HepG2 (cell line): ENCODE data around the gene TRIM9. TPM values are rescaled to one million over a fixed set of nuclear protein-coding genes. Genes with fewer than 3 reads are reported as not detected.

Experiments used
- ATAC-seq: fragments of 200-7000 bp; cut with Tn5 transposase; 3 replicates; pipeline ENCODE4 v1.9.1; 2020; ENCODE audit warnings: mild to moderate bottlenecking, moderate library complexity
- BruUV-seq: library from RNA; stranded (reverse); fragments of 400-500 nt; replicated peaks from 2 replicates; lab custom pipeline; 2021; lab: Mats Ljungman, UMichigan
- CTCF ChIA-PET: fragments of 300-600 bp; formaldehyde crosslinking; extraction: SDS; loops from one replicate; lab custom pipeline; 2021; ENCODE audit warnings: low total read pairs, inconsistent platforms, low intra/inter-chr PET ratio; lab: Yijun Ruan, JAX
- POLR2A ChIA-PET: fragments of 350-600 bp; sonication (Branson Sonifier 250); formaldehyde crosslinking; loops from one replicate; lab custom pipeline; 2020; ENCODE audit warnings: antibody characterized with exemption, inconsistent platforms; lab: Yijun Ruan, JAX
- DNase-seq: peaks from one replicate; pipeline ENCODE4 v3.0.0-alpha.2; 2015; ENCODE audit warnings: low spot score
- FAIRE-seq: peaks from 3 replicates; lab custom pipeline; 2011; peaks lifted over from hg19 to GRCh38; lab: Jason Lieb, UNC
- H2AFZ ChIP-seq: one replicate; pipeline ENCODE4 v1.6.1; 2011; ENCODE audit warnings: low read length, inconsistent platforms
- H3K27ac ChIP-seq: fragments of 300-600 bp; 3 replicates; pipeline ENCODE4 v1.8.0; 2011; ENCODE audit warnings: mixed run types, mild to moderate bottlenecking, mixed read lengths, low read length, inconsistent platforms; ENCODE audit not compliant: insufficient read depth; ENCODE audit errors: extremely low read length
- H3K27me3 ChIP-seq, 2 experiments: fragments of 200-600 bp in 1 of 2; 2 replicates in 1 of 2; 3 replicates in 1 of 2; pipeline versions ENCODE4 v1.6.0 to v1.8.0; 2011; ENCODE audit warnings: low read length in 2 of 2, mild to moderate bottlenecking in 2 of 2, moderate library complexity in 2 of 2, inconsistent platforms in 1 of 2; ENCODE audit not compliant: insufficient read depth in 2 of 2, control insufficient read depth in 1 of 2
- H3K36me3 ChIP-seq, 2 experiments: fragments of 200-600 bp in 1 of 2; replicated peaks in 1 of 2; 2 replicates in 1 of 2; 3 replicates in 1 of 2; pipeline versions ENCODE4 v1.5.1 to v1.8.0; 2011; ENCODE audit warnings: low read length in 2 of 2, inconsistent platforms in 1 of 2; ENCODE audit not compliant: insufficient read depth in 2 of 2, control insufficient read depth in 1 of 2
- H3K4me1 ChIP-seq: 2 replicates; pipeline ENCODE4 v1.5.1; 2012; ENCODE audit warnings: low read length, inconsistent platforms; ENCODE audit not compliant: insufficient read depth
- H3K4me2 ChIP-seq: 2 replicates; pipeline ENCODE4 v1.6.0; 2011; ENCODE audit warnings: low read depth, low read length, inconsistent platforms
- H3K4me3 ChIP-seq, 3 experiments: fragments of 200-600 bp in 1 of 3; sonication (generic), shearing (Covaris generic) in 1 of 3; replicated peaks in 1 of 3; 2 replicates each; pipeline ENCODE4 v1.5.1; 2011 to 2016; ENCODE audit warnings: low read length in 3 of 3, inconsistent platforms in 2 of 3, low read depth in 2 of 3, mild to moderate bottlenecking in 2 of 3, control low read depth in 1 of 3, mixed read lengths in 1 of 3; ENCODE audit not compliant: insufficient read depth in 1 of 3
- H3K79me2 ChIP-seq: one replicate; pipeline ENCODE4 v1.6.1; 2011; ENCODE audit warnings: low read length, inconsistent platforms; ENCODE audit not compliant: insufficient read depth
- H3K9ac ChIP-seq: 2 replicates; pipeline ENCODE4 v1.6.0; 2011; ENCODE audit warnings: mild to moderate bottlenecking, low read depth, low read length, inconsistent platforms; ENCODE audit not compliant: insufficient read depth
- H3K9me3 ChIP-seq: 2 replicates; pipeline ENCODE4 v1.5.1; 2012; ENCODE audit warnings: mild to moderate bottlenecking, low read length
- H4K20me1 ChIP-seq: 2 replicates; pipeline ENCODE4 v1.6.0; 2011; ENCODE audit warnings: inconsistent platforms, mild to moderate bottlenecking, low read length, moderate library complexity; ENCODE audit not compliant: insufficient read depth
- HMG20B ChIP-seq: conservative IDR thresholded peaks from 2 replicates; pipeline ENCODE4 v1.6.1; 2016; ENCODE audit warnings: missing genetic modification reagents, missing compliant biosample characterization
- MAF1 ChIP-seq: sonication (generic); formaldehyde crosslinking; IDR thresholded peaks from 2 replicates; pipeline ENCODE4 v1.5.0; 2020; ENCODE audit warnings: missing genetic modification reagents, borderline replicate concordance
- YEATS2 ChIP-seq: sonication (generic); formaldehyde crosslinking; IDR thresholded peaks from 2 replicates; pipeline ENCODE4 v1.4.0; 2020; ENCODE audit warnings: missing genetic modification reagents, borderline replicate concordance
- ZNF83 ChIP-seq: sonication (generic); formaldehyde crosslinking; IDR thresholded peaks from 2 replicates; pipeline ENCODE4 v1.4.0; 2020; ENCODE audit warnings: missing genetic modification reagents, mild to moderate bottlenecking, borderline replicate concordance
- WGBS: methylation state at CpG from one replicate; pipeline ENCODE4 v1.1.6; 2017; ENCODE audit warnings: low lambda C conversion rate; 5-methylcytosine and 5-hydroxymethylcytosine counted together
- in situ Hi-C: cut with HindIII; loops from 2 replicates; pipeline ENCODE4 v1.10.0; 2017; ENCODE audit warnings: low pct_unique_long_range_greater_than_20kb; ENCODE audit not compliant: extremely low pct_ligation_motif_present
- intact Hi-C: fragments of 100-400 bp; cut with micrococcal nuclease; formaldehyde crosslinking; loops from one replicate; pipeline ENCODE4 v1.10.0; 2022; ENCODE audit not compliant: unreplicated experiment
- polyA plus RNA-seq, 8 experiments: library from polyadenylated mRNA; depleted of rRNA in 3 of 8; stranded (reverse) in 7 of 8; unstranded in 1 of 8; fragments of >200 nt; fragmentation: Illumina TruSeq in 4 of 8; extraction: Trizol in 4 of 8; gene quantifications; 2 replicates each; pipeline versions ENCODE4 v1.2.1 to v1.2.3, GENCODE V29; 2011 to 2016; ENCODE audit warnings: low read depth in 4 of 8, missing spikeins in 1 of 8, mixed read lengths in 1 of 8; ENCODE audit not compliant: insufficient read depth in 1 of 8
- total RNA-seq, 5 experiments: library from RNA; depleted of rRNA; stranded (reverse); fragments of >200 nt; fragmentation: Illumina TruSeq; extraction: Trizol; gene quantifications; 2 replicates each; pipeline ENCODE4 v1.2.3, GENCODE V29; 2016; ENCODE audit warnings: low read depth in 1 of 5
- TF ChIP-seq, protein P1 (sequence below): sonication (generic); formaldehyde crosslinking; conservative IDR thresholded peaks from 2 replicates; pipeline ENCODE4 v1.8.1; 2023; ENCODE audit warnings: missing genetic modification reagents
- TF ChIP-seq, protein P2 (sequence below): sonication (generic); formaldehyde crosslinking; conservative IDR thresholded peaks from 2 replicates; pipeline ENCODE4 v1.4.0; 2020; ENCODE audit warnings: missing genetic modification reagents

TRIM9 gene
- total and polyA plus RNA-seq, 2 of the 13 experiments (the other 11 are each of a cell fraction or from before 2014, with no cell fraction given), result 0.04 to 0.07 TPM

DNA sequence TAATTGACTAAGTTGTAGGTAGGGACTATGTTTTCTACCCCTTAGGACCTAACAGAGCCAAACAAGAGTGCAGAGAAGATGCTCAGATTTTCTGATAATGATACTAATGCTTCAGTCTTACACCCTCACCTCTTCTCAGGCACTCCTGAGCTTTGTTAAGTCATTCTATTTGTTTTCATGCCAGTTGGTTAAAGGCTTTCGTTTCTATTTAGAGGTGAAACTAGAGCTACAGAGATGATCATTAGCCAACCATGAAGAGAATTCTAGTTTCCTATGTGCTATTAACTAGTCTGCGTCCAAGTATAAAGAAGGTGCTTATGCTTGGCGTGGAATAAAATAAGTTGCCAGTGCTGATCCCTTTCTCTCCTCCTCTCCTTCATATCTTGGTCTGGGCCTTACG, 116.0 kb downstream of the TRIM9 start:
- no peak for DNase-seq
- CTCF ChIA-PET, result no interaction called here
- intact Hi-C loops (no loop called here), in situ Hi-C loops (no loop called here)
- Histone ChIP-seq H2AFZ (no peak overlapping the region), H3K36me3 (no peaks in the 10 kb centered on the region), H3K79me2 (no peaks in the 10 kb centered on the region), H3K9ac (no peak overlapping the region), H3K4me1 (0 out of 2 replicates have a peak, but pooled peaks cover 6% of the 10 kb centered on the region), H3K27ac (no peak overlapping the region), H4K20me1 (no peaks in the 10 kb centered on the region), H3K9me3 (no peaks in the 10 kb centered on the region), H3K4me2 (no peak overlapping the region), H3K27me3 (peaks cover 3 to 23% of the 10 kb centered on the region in 2 experiments; a peak in 3 of 5 replicates), H3K4me3 (no peak overlapping the region)
- TF ChIP-seq YEATS2 (CRISPR knock-in tag) (no peak), HMG20B (no peak), ZNF83 (no peak), MAF1 (no peak)
- TF ChIP-seq, protein P1, sequence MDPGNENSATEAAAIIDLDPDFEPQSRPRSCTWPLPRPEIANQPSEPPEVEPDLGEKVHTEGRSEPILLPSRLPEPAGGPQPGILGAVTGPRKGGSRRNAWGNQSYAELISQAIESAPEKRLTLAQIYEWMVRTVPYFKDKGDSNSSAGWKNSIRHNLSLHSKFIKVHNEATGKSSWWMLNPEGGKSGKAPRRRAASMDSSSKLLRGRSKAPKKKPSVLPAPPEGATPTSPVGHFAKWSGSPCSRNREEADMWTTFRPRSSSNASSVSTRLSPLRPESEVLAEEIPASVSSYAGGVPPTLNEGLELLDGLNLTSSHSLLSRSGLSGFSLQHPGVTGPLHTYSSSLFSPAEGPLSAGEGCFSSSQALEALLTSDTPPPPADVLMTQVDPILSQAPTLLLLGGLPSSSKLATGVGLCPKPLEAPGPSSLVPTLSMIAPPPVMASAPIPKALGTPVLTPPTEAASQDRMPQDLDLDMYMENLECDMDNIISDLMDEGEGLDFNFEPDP (CRISPR knock-in tag), result no peak
- TF ChIP-seq, protein P2, sequence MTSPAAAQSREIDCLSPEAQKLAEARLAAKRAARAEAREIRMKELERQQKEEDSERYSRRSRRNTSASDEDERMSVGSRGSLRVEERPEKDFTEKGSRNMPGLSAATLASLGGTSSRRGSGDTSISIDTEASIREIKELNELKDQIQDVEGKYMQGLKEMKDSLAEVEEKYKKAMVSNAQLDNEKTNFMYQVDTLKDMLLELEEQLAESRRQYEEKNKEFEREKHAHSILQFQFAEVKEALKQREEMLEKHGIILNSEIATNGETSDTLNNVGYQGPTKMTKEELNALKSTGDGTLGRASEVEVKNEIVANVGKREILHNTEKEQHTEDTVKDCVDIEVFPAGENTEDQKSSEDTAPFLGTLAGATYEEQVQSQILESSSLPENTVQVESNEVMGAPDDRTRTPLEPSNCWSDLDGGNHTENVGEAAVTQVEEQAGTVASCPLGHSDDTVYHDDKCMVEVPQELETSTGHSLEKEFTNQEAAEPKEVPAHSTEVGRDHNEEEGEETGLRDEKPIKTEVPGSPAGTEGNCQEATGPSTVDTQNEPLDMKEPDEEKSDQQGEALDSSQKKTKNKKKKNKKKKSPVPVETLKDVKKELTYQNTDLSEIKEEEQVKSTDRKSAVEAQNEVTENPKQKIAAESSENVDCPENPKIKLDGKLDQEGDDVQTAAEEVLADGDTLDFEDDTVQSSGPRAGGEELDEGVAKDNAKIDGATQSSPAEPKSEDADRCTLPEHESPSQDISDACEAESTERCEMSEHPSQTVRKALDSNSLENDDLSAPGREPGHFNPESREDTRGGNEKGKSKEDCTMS (CRISPR knock-in tag), result no peak
- POLR2A ChIA-PET, result no interaction called here
- ATAC-seq, result no peak
- no TSS peak for BruUV-seq
- FAIRE-seq, result no peak
- WGBS, result 49% methylated on average over 4 of the region's 4 CpGs
